Neuronal stem cell (in vitro differentiated cells): Measurements from ENCODE around the gene SH3PXD2B.

Experiments used
- DNase-seq: peaks from one replicate; pipeline ENCODE4 v3.0.0-alpha.2; 2013; ENCODE audit warnings: low spot score
- H2AFZ ChIP-seq: one replicate; pipeline ENCODE4 v1.6.1; 2013; ENCODE audit warnings: mild to moderate bottlenecking, low read length, inconsistent platforms
- H2AK5ac ChIP-seq: 2 replicates; pipeline ENCODE4 v1.6.1; 2013; ENCODE audit warnings: low read depth, mild to moderate bottlenecking, inconsistent platforms, low read length, moderate library complexity, mixed read lengths
- H2BK120ac ChIP-seq: 2 replicates; pipeline ENCODE4 v1.6.1; 2013; ENCODE audit warnings: low read depth, mild to moderate bottlenecking, inconsistent platforms, low read length, moderate library complexity, mixed read lengths
- H2BK12ac ChIP-seq: one replicate; pipeline ENCODE4 v1.6.1; 2013; ENCODE audit warnings: low read length, inconsistent platforms
- H2BK15ac ChIP-seq: 2 replicates; pipeline ENCODE4 v1.6.1; 2013; ENCODE audit warnings: mild to moderate bottlenecking, low read length, inconsistent platforms, mixed read lengths
- H2BK5ac ChIP-seq: one replicate; pipeline ENCODE4 v1.6.1; 2013; ENCODE audit warnings: inconsistent platforms, mild to moderate bottlenecking, low read length, moderate library complexity
- H3K14ac ChIP-seq: one replicate; pipeline ENCODE4 v1.6.1; 2013; ENCODE audit warnings: low read length, inconsistent platforms
- H3K18ac ChIP-seq: 2 replicates; pipeline ENCODE4 v1.6.1; 2013; ENCODE audit warnings: low read length, inconsistent platforms
- H3K23ac ChIP-seq: 2 replicates; pipeline ENCODE4 v1.6.1; 2013; ENCODE audit warnings: low read depth, mild to moderate bottlenecking, mixed read lengths, low read length, inconsistent platforms; ENCODE audit not compliant: poor library complexity
- H3K27ac ChIP-seq: replicated peaks from 3 replicates; pipeline ENCODE4 v1.5.1; 2013; ENCODE audit warnings: low read length, inconsistent platforms
- H3K27me3 ChIP-seq, 3 experiments: 2 replicates each; pipeline ENCODE4 v1.6.1; 2013; ENCODE audit warnings: low read length in 3 of 3, mild to moderate bottlenecking in 2 of 3, inconsistent platforms in 1 of 3, low read depth in 1 of 3, mixed read lengths in 1 of 3, moderate library complexity in 1 of 3; ENCODE audit not compliant: control insufficient read depth in 3 of 3, insufficient read depth in 3 of 3
- H3K36me3 ChIP-seq, 2 donors: replicated peaks in 1 of 2; 2 replicates each; pipeline ENCODE4 v1.6.1; 2013; ENCODE audit warnings: low read length in 2 of 2; ENCODE audit not compliant: control insufficient read depth in 2 of 2, insufficient read depth in 2 of 2
- H3K4ac ChIP-seq: 2 replicates; pipeline ENCODE4 v1.6.1; 2013; ENCODE audit warnings: inconsistent platforms, mild to moderate bottlenecking, low read length, moderate library complexity
- H3K4me1 ChIP-seq, 2 donors: 1 replicate in 1 of 2; 2 replicates in 1 of 2; pipeline ENCODE4 v1.6.1; 2013; ENCODE audit warnings: low read length in 2 of 2, low read depth in 1 of 2; ENCODE audit not compliant: control insufficient read depth in 2 of 2, insufficient read depth in 1 of 2
- H3K4me2 ChIP-seq: one replicate; pipeline ENCODE4 v1.6.1; 2013; ENCODE audit warnings: mild to moderate bottlenecking, low read length, inconsistent platforms; ENCODE audit not compliant: insufficient read depth, poor library complexity, severe bottlenecking
- H3K4me3 ChIP-seq, 2 donors: 2 replicates each; pipeline ENCODE4 v1.5.1; 2013; ENCODE audit warnings: low read length in 2 of 2, mild to moderate bottlenecking in 2 of 2, inconsistent platforms in 1 of 2, moderate library complexity in 1 of 2
- H3K79me1 ChIP-seq: one replicate; pipeline ENCODE4 v1.6.1; 2013; ENCODE audit warnings: low read depth, mild to moderate bottlenecking, inconsistent platforms, low read length, moderate library complexity
- H3K9ac ChIP-seq: one replicate; pipeline ENCODE4 v1.6.1; 2013; ENCODE audit warnings: mild to moderate bottlenecking, low read depth, low read length, inconsistent platforms; ENCODE audit not compliant: poor library complexity
- H3K9me3 ChIP-seq, 2 donors: replicated peaks in 1 of 2; 2 replicates each; pipeline versions ENCODE3 to v1.6.1; 2013; ENCODE audit warnings: low read length in 2 of 2, mild to moderate bottlenecking in 2 of 2, inconsistent platforms in 1 of 2, low read depth in 1 of 2, mixed read lengths in 1 of 2, moderate library complexity in 1 of 2; ENCODE audit not compliant: control insufficient read depth in 2 of 2, insufficient read depth in 1 of 2
- H4K8ac ChIP-seq: one replicate; pipeline ENCODE4 v1.6.1; 2013; ENCODE audit warnings: low read depth, mild to moderate bottlenecking, inconsistent platforms, low read length, moderate library complexity
- H4K91ac ChIP-seq: one replicate; pipeline ENCODE4 v1.6.1; 2013; ENCODE audit warnings: low read length, low read depth, mild to moderate bottlenecking, inconsistent platforms; ENCODE audit not compliant: poor library complexity
- WGBS, 2 donors: extraction: QIAGEN DNeasy Blood & Tissue Kit; methylation state at CpG; one replicate each; pipeline ENCODE4 v1.1.7; 2013; ENCODE audit warnings: missing lambda C conversion rate in 2 of 2, mixed read lengths in 1 of 2; ENCODE audit not compliant: insufficient read length in 2 of 2, insufficient replicate concordance in 1 of 2; ENCODE audit errors: extremely low coverage in 2 of 2; 5-methylcytosine and 5-hydroxymethylcytosine counted together

Gene SH3PXD2B

DNA sequence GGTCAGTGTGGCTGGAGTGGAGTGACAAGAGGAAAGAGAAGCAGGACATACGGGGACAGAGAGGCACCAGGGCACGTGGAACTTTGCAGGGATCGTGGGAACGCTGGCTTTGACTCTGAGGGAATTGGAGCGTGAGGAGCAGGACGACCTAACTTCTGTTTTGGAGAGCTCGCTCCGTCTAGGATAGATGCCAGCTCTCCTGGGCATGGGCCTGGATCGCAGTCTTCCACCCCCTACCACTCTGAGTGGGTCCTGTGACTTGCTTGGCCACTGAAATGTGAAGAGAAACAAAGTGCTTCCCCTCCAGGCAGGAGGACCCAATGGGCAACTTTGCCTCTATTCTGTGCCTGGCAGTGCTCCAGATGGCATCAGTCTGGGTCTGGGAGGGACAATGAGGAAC lies 8.7 kb upstream of the SH3PXD2B start:
- Histone ChIP-seq H2BK12ac (no peak overlapping the region), H2BK120ac (no peak overlapping the region), H3K4ac (no peak overlapping the region), H2BK5ac (no peak overlapping the region), H3K27ac (no peak overlapping the region), H3K9me3 (peaks cover 0 to 14% of the 10 kb centered on the region in 2 donors), H3K18ac (no peak overlapping the region), H3K4me3 (no peak overlapping the region), H4K8ac (no peak overlapping the region), H3K4me2 (no peak overlapping the region), H3K4me1 (peaks cover 0 to 10% of the 10 kb centered on the region in 2 donors), H3K14ac (no peak overlapping the region), H2AK5ac (no peak overlapping the region), H2BK15ac (no peak overlapping the region), H3K27me3 (no peaks in the 10 kb centered on the region), H3K23ac (no peak overlapping the region), H3K9ac (no peak overlapping the region), H3K36me3 (no peaks in the 10 kb centered on the region), H3K79me1 (no peaks in the 10 kb centered on the region), H2AFZ (no peak overlapping the region), H4K91ac (no peak overlapping the region)
- DNase-seq = no peak
- WGBS, 2 donors = no CpG with 5 or more reads among the region's 9 CpGs

DNA sequence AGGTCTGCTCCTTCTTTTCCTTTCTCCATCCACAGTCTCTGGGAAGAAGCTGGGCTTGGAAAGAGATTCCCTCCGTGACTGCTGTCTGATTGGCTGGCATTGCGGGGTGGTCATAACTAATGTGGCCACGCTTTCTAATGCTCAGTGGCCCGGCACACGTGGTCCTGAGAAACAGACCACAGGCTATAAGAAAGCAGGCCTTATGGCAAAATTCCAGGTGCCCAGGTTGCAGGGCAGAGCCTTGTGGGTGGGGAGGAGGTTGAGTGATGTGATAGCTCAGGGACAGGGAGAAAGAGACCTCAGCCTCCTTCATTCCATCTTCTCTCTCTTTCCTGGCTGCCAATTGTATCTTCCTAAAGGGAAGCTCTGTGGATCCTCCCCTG lies 5.4 kb upstream of the SH3PXD2B start:
- no peak overlapping the region for H3K18ac ChIP-seq
- H2BK15ac ChIP-seq = no peak overlapping the region
- H3K9me3 ChIP-seq = peaks cover 0 to 10% of the 10 kb centered on the region in 2 donors
- no peaks in the 10 kb centered on the region for H3K79me1 ChIP-seq
- no peak overlapping the region for H3K4ac ChIP-seq
- H2BK5ac ChIP-seq = no peak overlapping the region
- no peak overlapping the region for H3K4me2 ChIP-seq
- DNase-seq = no peak
- H4K91ac ChIP-seq = no peak overlapping the region
- no peaks in the 10 kb centered on the region for H3K36me3 ChIP-seq
- no CpG with 5 or more reads among the region's 5 CpGs for WGBS, 2 donors
- H2AFZ ChIP-seq = no peak overlapping the region
- no peak overlapping the region for H4K8ac ChIP-seq
- no peak overlapping the region for H3K9ac ChIP-seq
- H3K4me1 ChIP-seq = peaks cover 11 to 15% of the 10 kb centered on the region in 2 donors
- no peak overlapping the region for H3K23ac ChIP-seq
- H3K27me3 ChIP-seq = no peaks in the 10 kb centered on the region
- H3K27ac ChIP-seq = no peak overlapping the region
- no peak overlapping the region for H2BK120ac ChIP-seq
- H3K4me3 ChIP-seq = no peak overlapping the region
- H3K14ac ChIP-seq = no peak overlapping the region
- no peak overlapping the region for H2BK12ac ChIP-seq
- H2AK5ac ChIP-seq = no peak overlapping the region

DNA sequence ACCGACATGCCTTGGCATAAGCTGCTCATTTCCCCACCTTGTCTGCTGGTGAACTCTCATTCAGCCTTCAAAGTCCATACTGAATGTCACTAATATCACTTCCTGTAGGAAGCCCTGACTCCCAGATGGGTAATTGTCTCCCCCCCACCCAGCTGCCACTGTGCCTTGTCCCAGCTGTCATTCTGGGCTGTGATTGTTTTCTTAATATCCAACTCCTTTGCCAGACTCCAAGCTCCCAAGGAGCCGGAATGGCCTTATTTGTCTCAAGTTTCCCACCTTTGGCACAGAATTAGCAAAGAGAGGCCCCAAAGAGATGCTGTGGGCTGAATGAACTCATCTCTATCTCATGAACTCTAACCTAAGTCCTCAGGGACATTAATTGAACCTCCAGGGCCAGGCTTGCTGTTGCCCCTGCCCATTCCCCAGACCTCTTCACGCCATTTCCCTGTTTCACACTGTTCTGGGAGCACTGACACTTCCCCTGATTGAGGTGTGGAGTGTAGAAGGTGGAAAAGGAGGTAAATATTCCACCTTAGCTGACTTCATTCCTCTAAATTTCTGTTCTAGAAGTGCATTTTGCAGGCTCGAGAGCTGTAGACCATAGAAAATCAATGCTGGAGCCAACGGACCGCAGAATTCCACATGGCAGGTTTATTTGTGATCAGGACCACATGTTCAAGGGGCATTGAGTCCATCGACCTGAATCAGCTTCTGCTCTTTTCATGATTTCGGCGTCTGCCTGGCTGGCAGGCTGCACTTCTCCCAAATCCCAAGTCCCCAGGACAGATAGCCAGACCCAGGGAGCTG lies 4.9 kb upstream of the SH3PXD2B start:
- Histone ChIP-seq H2BK15ac (no peak overlapping the region), H3K4me3 (no peak overlapping the region), H3K79me1 (no peaks in the 10 kb centered on the region), H3K4me2 (no peak overlapping the region), H4K91ac (no peak overlapping the region), H2BK120ac (no peak overlapping the region), H3K9ac (no peak overlapping the region), H2BK12ac (no peak overlapping the region), H3K4me1 (peaks cover 12 to 15% of the 10 kb centered on the region in 2 donors), H2BK5ac (no peak overlapping the region), H3K27me3 (no peaks in the 10 kb centered on the region), H3K9me3 (peaks cover 0 to 8% of the 10 kb centered on the region in 2 donors), H3K14ac (no peak overlapping the region), H3K36me3 (no peaks in the 10 kb centered on the region), H2AK5ac (no peak overlapping the region), H3K4ac (no peak overlapping the region), H3K18ac (no peak overlapping the region), H3K23ac (no peak overlapping the region), H4K8ac (no peak overlapping the region), H3K27ac (no peak overlapping the region), H2AFZ (no peak overlapping the region)
- no peak for DNase-seq
- WGBS, 2 donors = no CpG with 5 or more reads among the region's 9 CpGs

DNA sequence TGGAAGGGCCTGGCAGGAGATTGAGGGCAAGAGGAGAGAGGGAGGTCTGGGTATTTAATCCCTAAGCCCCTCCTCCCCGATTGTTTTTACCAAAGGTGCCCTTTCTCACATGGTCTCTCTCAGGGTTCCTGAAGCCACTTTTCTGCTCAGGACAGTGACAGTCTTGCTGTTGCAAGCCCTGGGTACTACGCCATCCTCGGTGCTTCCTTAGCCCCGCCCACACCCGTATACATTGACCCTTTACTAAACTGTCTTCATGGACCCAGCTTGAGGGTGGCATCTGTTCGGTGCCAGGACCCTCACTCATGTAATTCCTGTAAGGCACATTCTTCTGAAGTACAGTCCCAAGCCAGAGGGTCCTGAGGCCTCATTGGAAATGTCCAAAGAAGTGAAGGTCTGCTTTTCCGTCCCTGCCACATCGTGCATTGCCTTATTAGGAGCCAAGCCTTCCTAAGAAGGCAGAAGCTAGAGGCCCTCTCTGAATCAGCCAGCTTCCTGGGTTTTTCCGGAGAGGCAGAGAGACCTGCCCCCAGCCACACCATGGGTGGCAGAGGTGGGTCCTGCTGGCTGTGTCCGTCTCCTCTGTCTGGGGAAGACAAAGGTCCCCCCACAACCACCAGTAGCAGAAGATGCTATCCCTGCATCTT lies 1.9 kb upstream of the SH3PXD2B start:
- Histone ChIP-seq H3K36me3 (peaks cover 0 to 14% of the 10 kb centered on the region in 2 donors), H2BK12ac (no peak overlapping the region), H2BK15ac (no peak overlapping the region), H2BK120ac (no peak overlapping the region), H3K27ac (no peak overlapping the region), H3K14ac (no peak overlapping the region), H3K4me1 (peaks cover 18% of the 10 kb centered on the region in 2 donors), H4K91ac (no peak overlapping the region), H2AK5ac (no peak overlapping the region), H4K8ac (no peak overlapping the region), H3K4ac (no peak overlapping the region), H3K79me1 (peaks cover 4% of the 10 kb centered on the region), H3K9me3 (no peaks in the 10 kb centered on the region), H3K18ac (no peak overlapping the region), H2BK5ac (no peak overlapping the region), H3K23ac (no peak overlapping the region), H3K27me3 (no peaks in the 10 kb centered on the region), H3K4me2 (no peak overlapping the region), H2AFZ (peak overlapping the region; percentile 83), H3K4me3 (no peak overlapping the region), H3K9ac (no peak overlapping the region)
- WGBS, 2 donors = no CpG with 5 or more reads among the region's 10 CpGs
- DNase-seq = no peak
